NCI-H69 (cell line): ENCODE measurements around the gene FNDC5.
A peak's percentile ranks its signal among the peaks of the same experiment; 100 is the strongest.

Source experiments
- DNase-seq: peaks from one replicate; lab custom pipeline; 2025; lab: John Stamatoyannopoulos, UW

The FNDC5 gene

GRCh38 chr1:32897082-32898049 lies 26.7 kb upstream of the FNDC5 start:
- no peak for DNase-seq

GRCh38 chr1:32896451-32896850 lies 25.7 kb upstream of the FNDC5 start:
- no peak for DNase-seq

GRCh38 chr1:32895325-32896215 lies 24.9 kb upstream of the FNDC5 start:
- no peak for DNase-seq

- DNase-seq = no peak
Observed at GRCh38 chr1:32894681-32895080, 24.0 kb upstream of the FNDC5 start.

GRCh38 chr1:32894019-32894600 lies 23.4 kb upstream of the FNDC5 start:
- DNase-seq = peak; percentile 60

DNA sequence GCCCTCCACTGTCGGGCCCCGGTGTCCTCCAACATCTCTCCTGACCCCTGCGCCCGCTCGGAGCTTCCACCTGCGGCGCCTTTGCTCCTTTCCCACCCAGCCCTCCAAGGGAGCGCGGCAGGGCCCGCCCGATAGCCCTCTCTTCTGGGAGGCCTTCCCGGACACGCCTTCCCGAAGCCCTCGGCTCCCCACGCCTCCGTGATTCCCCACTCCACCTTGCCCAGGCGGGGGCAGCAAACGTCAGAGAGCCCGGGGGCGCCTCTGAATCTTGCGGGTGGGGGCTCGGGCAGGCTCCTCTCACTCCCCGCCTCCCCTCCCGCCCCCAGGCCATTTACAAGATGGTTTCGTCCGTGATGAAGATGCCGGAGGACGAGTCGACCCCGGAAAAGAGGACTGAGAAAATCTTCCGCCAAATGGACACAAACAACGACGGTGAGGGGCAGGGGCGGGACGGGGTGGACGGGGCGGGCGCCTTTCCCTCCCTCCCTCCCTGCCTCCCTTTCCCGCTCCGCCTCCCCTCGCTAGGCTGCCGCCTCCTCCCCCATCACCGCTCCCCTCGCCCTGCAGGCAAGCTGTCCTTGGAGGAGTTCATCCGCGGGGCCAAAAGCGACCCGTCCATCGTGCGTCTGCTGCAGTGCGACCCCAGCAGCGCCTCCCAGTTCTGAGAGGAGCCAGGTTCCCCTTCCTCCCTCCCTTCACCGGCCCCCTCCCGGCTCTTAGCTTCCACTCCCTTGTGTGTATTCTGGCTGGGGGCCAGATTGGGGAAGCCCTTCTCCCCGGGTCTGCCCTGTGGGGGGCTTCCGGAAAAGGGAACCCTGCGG lies 22.7 kb upstream of the FNDC5 start:
- peak; percentile 85 for DNase-seq

DNA sequence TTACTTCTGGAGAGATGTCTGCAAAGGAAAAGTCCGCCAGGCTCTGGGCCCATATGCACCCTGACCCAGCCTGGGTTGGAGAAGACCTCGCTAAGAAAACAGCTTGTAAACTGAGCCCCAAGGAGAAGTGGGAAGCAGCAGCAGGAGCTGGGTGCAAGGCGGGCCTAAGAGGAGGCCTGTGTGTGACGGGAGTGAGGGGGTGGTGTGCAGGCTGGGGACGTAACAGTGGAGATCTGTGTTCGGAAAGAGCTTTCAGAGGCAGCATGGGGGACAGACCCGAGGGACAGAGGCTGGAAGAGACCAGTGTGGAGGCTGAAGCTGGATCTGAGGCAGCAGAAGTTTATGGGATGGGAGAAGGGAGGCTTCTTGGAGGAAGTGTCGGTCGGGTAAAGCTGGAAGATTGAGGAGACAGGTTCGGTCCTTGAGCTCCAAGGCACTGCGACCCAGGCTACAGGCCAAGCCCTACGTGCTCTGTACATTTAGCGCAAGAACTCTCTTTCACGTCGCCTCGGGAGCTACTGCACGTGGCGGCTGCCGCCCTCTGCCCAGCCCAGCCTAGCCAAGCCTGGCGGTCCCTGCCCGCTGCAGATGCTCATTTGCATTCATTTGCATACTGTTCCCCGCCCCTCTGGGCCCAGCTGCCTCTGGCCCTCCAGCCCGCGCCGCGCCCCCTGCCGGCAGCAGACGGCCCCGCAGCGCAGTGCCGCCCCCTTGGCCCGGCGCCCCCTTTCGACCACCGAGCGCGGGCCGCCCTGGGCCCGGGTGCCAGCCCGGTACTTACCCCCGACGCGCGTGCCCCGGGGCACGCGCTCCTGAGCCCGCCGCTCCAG lies 21.9 kb upstream of the FNDC5 start:
- DNase-seq = peak; percentile 87

DNA sequence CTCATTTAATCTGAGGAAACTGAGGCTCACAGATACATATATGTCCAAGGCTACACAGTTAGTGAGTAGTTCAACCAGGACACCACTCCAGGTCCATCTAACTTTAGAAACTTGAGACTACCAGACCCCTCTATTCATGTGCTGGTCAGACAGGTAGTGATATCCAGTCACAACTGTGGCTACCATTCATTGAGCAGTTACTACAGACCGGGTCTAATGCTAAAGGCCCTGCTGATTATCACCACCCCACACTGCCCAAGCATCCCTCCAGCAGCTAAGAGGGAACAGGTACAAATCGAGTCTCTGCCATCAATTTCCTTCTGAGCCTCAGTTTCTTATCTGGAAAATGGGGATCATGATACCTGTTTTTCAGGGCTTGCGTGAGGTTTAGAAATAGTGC lies 20.9 kb upstream of the FNDC5 start:
- DNase-seq = no peak

DNA sequence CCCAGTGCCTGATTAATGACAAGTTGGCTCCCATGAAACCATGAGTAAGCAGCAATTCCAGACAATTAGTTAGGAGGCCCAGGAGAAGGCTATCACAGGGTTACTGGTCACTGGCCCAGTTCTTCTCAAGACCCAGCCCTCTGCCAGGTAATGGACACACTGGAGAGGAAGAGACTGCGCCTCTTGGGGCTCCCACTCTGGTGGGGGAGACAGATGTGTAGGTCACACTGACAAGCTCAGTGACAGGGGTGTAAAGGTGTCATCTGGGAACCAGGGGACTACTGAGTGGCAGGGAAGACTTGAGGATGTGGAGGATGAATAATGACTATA lies 20.5 kb upstream of the FNDC5 start:
- DNase-seq = no peak

GRCh38 chr1:32890516-32891240 lies 20.0 kb upstream of the FNDC5 start:
- DNase-seq = no peak

DNA sequence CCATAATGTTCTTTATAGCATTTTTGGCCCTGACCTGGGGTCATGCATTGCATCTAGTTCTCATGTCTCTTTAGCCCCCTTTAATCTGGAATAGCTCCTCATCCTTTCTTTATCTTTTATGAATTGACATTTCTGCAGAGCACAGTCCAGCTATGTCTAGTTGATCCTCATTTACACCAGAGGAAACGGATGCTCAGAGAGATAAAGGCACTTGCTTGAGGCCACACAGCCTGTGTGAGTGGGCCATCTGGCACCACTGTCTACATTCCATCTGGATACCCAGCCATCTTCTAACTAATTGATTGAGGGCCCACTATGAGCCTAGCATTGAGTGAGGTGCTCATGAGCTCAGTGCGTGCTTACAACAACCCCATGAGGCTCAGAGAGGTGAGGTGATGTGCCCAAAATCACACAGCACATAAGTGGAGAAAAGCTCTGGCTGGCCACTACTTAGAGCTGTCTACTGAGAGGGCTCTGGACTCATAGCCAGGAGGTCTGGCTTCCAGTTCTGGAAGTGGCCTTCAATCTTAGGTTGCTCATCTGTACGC lies 19.1 kb upstream of the FNDC5 start:
- no peak for DNase-seq

DNA sequence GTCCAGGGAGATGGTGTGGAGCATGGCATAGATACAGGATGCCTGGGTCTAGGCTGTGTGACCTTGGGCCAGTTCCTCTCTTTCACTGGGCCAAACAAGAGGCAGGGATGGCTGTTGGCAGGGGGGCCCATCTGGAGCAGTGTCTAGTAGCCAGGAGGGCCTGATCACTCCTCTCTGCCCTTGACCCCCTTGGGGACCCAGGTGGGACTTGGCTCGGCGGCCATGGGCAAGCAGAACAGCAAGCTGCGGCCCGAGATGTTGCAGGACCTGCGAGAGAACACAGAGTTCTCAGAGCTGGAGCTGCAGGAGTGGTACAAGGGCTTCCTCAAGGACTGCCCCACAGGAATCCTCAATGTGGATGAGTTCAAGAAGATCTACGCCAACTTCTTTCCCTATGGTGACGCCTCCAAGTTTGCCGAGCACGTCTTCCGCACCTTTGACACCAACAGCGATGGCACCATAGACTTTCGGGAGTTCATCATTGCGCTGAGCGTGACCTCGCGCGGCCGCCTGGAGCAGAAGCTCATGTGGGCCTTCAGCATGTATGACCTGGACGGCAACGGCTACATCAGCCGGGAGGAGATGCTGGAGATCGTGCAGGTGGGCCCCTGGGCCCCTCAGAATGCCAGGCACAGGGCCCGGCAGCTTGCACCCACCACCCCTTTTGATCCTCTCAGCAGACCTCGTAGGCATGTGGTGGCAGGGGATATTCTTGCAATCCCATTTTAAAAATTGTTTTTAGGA lies 18.1 kb upstream of the FNDC5 start:
- no peak for DNase-seq

- DNase-seq = no peak
Observed at GRCh38 chr1:32888134-32888533, 17.4 kb upstream of the FNDC5 start.

DNA sequence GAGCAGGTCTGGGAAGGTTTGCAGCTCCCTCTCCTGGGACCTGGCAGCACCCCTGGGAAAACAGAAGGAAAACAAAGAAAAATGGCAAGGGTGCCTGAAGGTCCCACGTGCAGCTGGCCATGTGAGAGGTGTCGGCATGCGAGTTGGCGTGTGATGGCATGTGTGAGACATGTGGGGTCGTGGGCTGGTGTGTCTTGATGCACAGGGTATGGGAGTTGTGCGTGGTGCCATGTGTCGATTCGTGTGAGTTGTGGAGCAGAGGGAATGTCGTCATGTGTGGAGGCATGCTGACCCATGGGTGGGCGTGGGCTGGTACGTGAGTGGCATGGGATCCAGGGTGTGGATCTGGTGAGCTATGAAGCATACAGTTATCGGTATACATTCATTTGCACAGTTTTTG lies 16.9 kb upstream of the FNDC5 start:
- no peak for DNase-seq

GRCh38 chr1:32886828-32887414 lies 16.2 kb upstream of the FNDC5 start:
- peak; percentile 27 for DNase-seq

GRCh38 chr1:32886004-32886827 lies 15.5 kb upstream of the FNDC5 start, which contains the start of gene HPCA:
TSS of gene HPCA (plus strand) at chr1:32886491. CDS start at chr1:32888899, 2,408 bp downstream.
- peak; percentile 77 for DNase-seq

DNA sequence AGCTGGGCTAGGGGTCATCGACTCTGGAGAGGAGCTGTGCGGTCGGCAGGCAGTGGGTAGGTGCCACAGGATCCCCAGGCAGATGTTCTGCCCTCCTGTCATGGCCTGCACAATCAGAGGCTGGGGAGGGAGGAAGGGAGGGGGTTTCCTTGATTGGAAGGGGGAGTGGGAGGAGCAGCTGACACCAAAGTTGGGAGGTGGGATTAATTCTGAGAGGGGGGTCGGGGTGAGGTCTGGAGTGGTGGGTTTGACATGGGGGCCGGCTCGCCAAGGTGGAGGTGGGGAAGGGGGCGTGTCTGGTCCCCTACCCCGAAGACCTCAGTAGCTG lies 14.9 kb upstream of the FNDC5 start:
- DNase-seq = peak; percentile 78

DNA sequence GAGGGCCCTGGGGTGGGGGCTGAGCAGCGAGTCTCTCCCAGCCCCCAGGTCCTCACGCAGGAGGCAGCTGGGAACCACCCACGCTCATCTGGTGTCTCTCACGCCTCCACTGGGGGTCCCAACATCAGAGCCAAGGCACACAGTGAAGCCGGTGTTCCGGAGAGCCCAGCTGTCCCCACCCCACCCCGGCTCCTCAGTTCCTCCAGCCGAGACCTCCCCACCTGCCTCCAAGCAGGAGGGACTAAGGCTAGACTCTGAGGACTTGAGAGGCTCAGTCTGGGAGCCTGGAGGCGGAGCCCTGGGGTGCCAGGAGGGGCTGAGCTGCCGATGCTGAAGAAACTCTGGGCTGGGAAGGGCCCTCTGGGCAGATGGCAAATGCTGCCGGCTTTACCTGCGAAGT lies 14.0 kb upstream of the FNDC5 start:
- DNase-seq = peak; percentile 92
